Neuron (in vitro differentiated cells): ENCODE measurements around the gene FBLIM1.

Experiments
- H2AFZ ChIP-seq: one replicate; pipeline ENCODE4 v1.6.1; 2013; ENCODE audit warnings: low read depth, mild to moderate bottlenecking, inconsistent platforms, low read length, moderate library complexity
- H3K27me3 ChIP-seq: one replicate; pipeline ENCODE4 v1.6.1; 2013; ENCODE audit warnings: low read length; ENCODE audit not compliant: insufficient read depth
- H3K36me3 ChIP-seq: one replicate; pipeline ENCODE4 v1.6.1; 2013; ENCODE audit warnings: low read length; ENCODE audit not compliant: insufficient read depth
- H3K4me1 ChIP-seq: one replicate; pipeline ENCODE4 v1.6.1; 2013; ENCODE audit warnings: low read length; ENCODE audit not compliant: insufficient read depth
- H3K4me3 ChIP-seq: 2 replicates; pipeline ENCODE4 v1.5.1; 2013; ENCODE audit warnings: mild to moderate bottlenecking, low read length, moderate library complexity
- H3K9me3 ChIP-seq: one replicate; pipeline ENCODE4 v1.6.1; 2013; ENCODE audit warnings: low read length

The FBLIM1 gene

DNA sequence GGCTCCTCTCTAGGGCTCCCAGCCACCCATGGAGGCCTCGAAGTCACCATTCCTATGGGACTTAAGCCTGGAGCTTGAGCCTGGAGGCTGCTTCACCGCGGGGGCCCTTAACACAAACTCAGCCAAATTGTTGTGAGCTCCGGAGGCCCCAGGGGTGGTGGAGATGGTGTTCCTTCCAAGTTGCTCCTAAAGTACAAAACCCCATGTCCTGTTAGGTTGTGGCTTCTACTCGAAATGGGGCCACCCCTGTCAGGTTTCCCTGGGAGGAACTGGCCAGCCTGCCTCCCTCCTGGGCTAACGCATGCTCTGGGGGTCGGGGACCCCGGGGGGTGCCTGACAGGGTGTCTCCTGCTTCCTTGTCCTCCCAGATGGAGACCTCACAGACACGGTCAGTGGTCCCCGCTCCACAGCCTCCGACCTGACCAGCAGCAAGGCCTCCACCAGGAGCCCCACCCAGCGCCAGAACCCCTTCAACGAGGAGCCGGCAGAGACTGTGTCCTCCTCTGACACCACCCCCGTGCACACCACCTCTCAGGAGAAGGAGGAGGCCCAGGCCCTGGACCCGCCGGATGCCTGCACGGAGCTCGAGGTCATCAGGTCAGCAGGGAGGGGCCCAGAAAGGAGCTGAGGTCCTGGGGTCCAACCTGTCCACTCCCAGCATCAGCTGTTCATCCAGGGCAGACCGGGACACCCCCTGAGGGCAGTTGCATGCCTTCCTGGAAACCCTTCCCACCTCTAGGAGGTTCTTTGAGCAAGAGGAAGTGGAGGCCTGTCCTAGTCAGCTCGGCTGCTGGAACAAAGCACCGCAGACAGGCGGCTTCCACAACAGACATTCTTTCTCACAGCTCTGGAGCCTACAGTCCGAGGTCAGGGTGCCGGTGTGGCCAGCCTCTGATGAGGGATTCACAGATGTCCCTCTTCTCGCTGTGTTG is 33.4 kb upstream of the FBLIM1 start:
- peaks cover 59% of the 10 kb centered on the region for H3K36me3 ChIP-seq
- H3K4me1 ChIP-seq: no peaks in the 10 kb centered on the region
- no peak overlapping the region for H2AFZ ChIP-seq
- no peaks in the 10 kb centered on the region for H3K27me3 ChIP-seq
- H3K4me3 ChIP-seq: no peak overlapping the region
- H3K9me3 ChIP-seq: no peaks in the 10 kb centered on the region

DNA sequence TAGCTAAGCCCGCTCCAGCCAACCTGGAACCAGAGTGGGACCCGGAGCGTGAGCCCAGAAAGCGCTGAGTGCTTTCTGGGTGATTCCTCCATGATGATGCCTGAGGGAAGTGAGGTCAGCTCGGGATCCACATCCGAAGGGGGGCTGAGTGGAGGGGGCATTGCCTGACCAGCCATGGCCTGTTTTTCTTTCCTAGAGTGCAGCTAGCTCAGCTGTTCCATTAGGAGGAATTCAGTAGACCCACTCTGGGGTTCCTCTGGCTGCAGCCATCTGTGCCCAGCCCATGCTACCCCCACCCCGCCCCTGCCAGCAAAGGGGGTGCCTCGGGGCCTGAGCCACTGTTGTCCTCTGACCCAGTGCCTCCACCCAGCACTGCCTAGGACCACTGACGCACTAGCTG is 32.1 kb upstream of the FBLIM1 start:
- H3K4me3 ChIP-seq: no peak overlapping the region
- H3K36me3 ChIP-seq: peaks cover 61% of the 10 kb centered on the region

DNA sequence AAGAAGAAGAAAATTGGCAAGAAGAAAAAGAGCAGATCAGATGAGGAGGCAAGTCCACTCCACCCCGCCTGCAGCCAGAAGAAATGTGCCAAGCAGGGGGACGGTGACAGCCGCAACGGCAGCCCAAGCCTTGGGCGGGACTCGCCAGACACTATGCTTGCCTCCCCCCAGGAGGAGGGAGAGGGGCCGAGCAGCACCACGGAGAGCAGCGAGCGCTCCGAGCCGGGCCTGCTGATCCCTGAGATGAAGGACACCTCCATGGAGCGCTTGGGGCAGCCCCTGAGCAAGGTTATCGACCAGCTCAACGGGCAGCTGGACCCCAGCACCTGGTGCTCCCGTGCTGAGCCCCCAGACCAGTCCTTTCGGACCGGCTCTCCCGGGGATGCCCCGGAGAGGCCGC is 31.6 kb upstream of the FBLIM1 start:
- H3K36me3 ChIP-seq: peaks cover 63% of the 10 kb centered on the region
- H2AFZ ChIP-seq: no peak overlapping the region
- no peaks in the 10 kb centered on the region for H3K27me3 ChIP-seq
- no peak overlapping the region for H3K4me3 ChIP-seq
- H3K4me1 ChIP-seq: no peaks in the 10 kb centered on the region
- H3K9me3 ChIP-seq: no peaks in the 10 kb centered on the region

More for the DNA sequence above, 32.1 kb upstream of the FBLIM1 start:
- H3K4me1 ChIP-seq: no peaks in the 10 kb centered on the region
- H2AFZ ChIP-seq: no peak overlapping the region
- H3K9me3 ChIP-seq: no peaks in the 10 kb centered on the region
- H3K27me3 ChIP-seq: no peaks in the 10 kb centered on the region

DNA sequence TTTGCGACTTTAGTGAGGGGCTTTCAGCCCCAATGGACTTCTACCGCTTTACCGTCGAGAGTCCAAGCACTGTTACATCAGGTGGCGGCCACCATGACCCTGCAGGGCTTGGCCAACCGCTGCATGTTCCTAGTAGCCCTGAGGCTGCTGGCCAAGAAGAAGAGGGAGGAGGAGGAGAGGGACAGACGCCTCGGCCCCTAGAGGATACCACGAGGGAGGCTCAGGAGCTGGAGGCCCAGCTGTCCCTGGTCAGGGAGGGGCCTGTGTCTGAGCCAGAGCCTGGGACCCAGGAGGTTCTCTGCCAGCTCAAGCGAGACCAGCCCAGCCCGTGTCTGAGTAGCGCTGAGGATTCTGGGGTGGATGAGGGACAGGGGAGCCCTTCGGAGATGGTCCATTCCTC is 31.2 kb upstream of the FBLIM1 start:
- H2AFZ ChIP-seq: no peak overlapping the region
- H3K4me1 ChIP-seq: no peaks in the 10 kb centered on the region
- H3K4me3 ChIP-seq: no peak overlapping the region
- H3K36me3 ChIP-seq: peaks cover 66% of the 10 kb centered on the region
- H3K9me3 ChIP-seq: no peaks in the 10 kb centered on the region
- H3K27me3 ChIP-seq: no peaks in the 10 kb centered on the region

DNA sequence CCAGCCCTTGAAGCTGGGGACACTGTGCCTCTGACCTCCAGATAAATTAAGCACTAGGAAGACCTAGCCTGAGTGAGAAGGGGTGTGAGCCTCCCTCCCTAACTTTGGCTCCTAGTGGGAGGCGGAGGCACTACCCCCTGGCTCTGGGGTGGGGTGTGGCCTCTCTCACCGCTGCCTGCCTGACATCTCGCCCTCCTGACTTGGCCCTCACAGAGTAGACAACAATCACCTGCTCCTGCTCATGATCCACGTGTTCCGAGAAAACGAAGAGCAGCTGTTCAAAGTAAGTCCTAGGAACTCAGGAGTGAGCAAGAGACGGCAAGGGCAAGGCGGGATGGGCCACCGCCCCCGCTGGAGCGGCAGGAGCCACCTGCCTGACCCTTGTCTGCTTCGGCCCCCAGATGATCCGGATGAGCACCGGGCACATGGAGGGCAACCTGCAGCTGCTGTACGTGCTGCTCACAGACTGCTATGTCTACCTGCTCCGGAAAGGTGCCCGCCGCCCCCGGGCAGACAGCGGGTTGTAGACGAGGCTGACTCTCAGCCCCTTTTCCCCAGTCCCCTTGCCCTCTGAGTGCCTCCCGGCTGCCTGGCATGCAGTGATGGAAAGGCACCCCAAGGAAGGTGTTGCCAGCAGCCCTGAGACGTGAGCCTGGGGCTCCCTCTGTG is 30.6 kb upstream of the FBLIM1 start:
- H2AFZ ChIP-seq: no peak overlapping the region
- no peaks in the 10 kb centered on the region for H3K9me3 ChIP-seq
- no peaks in the 10 kb centered on the region for H3K27me3 ChIP-seq
- no peaks in the 10 kb centered on the region for H3K4me1 ChIP-seq
- H3K36me3 ChIP-seq: peaks cover 62% of the 10 kb centered on the region
- H3K4me3 ChIP-seq: no peak overlapping the region

DNA sequence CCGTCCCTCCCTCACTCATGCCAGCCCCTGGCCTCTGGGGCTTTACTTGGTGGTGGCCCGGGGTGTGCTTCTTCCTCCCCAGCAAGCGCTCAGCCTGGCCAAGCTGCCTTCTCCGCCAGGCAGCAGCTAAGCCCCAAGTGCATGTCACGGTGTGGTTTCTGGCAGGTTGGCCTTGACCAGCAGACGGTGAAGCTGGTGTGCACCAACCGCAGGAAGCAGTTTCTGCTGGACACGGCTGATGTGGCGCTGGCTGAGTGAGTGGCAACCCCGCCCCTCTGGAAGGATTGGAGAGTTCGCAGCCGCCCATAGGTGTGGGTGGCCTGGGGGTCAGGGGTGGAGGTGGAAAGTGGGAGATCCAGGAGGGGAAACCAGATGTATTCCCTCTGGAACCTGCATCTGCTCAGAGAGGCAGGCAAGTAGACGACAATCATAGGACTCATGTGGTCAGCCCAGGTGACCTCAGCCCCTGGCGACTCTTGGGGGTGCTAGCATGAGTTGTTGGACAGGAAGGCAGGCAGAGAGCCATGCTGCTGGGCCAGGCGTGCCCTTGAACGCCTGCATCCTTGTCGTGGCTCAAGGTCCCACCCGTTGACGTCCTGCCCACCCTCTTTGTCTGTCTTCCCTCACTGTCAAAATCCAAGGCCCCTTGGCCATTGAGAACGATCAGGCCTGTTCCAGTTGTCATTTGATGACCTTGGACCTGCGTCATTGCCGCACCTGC is 29.5 kb upstream of the FBLIM1 start:
- peaks cover 71% of the 10 kb centered on the region for H3K36me3 ChIP-seq
- H3K4me3 ChIP-seq: no peak overlapping the region
- H3K4me1 ChIP-seq: no peaks in the 10 kb centered on the region
- H2AFZ ChIP-seq: no peak overlapping the region
- no peaks in the 10 kb centered on the region for H3K9me3 ChIP-seq
- H3K27me3 ChIP-seq: no peaks in the 10 kb centered on the region

DNA sequence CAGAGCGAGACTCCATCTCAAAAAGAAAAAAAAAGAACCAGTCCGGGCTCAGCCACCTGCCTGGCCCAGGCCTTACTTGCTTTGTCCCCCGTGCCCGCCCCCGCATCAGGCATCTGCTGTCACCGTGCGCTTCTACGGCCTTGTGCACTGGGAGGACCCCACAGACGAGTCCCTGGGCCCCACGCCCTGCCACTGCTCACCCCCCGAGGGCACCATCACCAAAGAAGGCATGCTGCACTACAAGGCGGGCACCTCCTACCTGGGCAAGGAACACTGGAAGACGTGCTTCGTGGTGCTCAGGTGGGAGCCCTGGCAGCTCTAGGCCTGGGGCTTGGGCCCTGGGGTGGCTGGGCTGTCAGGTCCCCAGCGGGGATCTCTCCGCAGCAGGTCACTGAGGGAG is 28.2 kb upstream of the FBLIM1 start:
- H2AFZ ChIP-seq: no peak overlapping the region
- H3K4me1 ChIP-seq: no peaks in the 10 kb centered on the region
- peaks cover 66% of the 10 kb centered on the region for H3K36me3 ChIP-seq
- no peaks in the 10 kb centered on the region for H3K9me3 ChIP-seq
- H3K4me3 ChIP-seq: no peak overlapping the region
- H3K27me3 ChIP-seq: no peaks in the 10 kb centered on the region

DNA sequence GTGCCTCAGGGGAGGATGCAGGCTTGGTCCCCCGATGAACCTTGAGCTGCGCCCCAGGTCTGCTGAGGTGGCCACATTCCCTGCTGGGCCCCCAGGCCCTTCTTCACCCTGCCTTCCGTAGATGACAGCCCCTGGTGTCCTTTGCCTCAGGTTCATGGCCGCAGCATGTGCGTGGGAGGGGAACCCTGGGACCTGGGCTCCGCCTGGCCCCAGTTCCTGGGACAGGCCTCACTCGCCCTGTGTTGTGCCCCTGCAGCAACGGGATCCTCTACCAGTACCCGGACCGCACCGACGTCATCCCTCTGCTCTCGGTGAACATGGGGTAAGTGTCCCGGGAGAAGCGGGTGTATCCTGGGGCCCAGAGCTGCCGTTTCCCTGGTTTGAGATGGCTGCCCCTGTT is 27.7 kb upstream of the FBLIM1 start:
- H3K27me3 ChIP-seq: no peaks in the 10 kb centered on the region
- H3K36me3 ChIP-seq: peaks cover 62% of the 10 kb centered on the region
- no peak overlapping the region for H3K4me3 ChIP-seq
- H2AFZ ChIP-seq: no peak overlapping the region
- H3K4me1 ChIP-seq: no peaks in the 10 kb centered on the region
- H3K9me3 ChIP-seq: no peaks in the 10 kb centered on the region

DNA sequence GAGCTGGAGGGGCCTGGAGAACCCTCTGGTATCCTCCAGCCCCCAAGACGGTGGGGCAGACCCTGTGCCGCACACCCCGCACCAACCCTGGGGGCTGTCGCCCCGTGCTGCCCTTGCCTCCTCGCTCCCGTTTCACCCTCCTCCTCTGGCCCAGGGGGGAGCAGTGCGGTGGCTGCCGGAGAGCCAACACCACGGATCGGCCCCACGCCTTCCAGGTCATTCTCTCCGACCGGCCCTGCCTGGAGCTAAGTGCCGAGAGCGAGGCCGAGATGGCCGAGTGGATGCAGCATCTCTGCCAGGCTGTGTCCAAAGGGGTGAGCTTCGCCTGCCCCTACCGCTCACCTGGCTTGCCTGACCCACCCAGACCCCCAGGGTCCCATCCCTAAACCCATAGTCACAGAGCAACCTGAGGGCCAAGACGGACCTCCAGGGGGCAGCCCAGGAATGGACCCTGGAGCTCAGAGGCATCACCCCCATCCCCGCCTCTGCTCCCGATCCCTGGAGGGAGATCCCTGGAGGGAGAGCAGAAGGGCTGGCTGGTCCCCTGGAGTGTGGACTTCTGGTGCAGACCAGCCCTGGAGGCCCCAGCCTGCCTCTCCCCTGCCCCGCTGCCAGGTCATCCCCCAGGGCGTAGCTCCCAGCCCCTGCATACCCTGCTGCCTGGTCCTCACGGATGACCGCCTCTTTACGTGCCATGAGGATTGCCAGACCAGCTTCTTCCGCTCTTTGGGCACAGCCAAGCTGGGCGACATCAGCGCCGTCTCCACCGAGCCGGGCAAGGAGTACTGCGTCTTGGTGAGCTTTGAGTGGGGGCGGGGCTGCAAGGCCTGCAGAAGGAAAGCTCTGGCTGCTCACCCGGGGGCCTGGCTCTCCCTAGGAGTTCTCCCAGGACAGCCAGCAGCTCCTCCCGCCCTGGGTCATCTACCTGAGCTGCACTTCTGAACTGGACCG is 26.6 kb upstream of the FBLIM1 start:
- peaks cover 54% of the 10 kb centered on the region for H3K36me3 ChIP-seq

DNA sequence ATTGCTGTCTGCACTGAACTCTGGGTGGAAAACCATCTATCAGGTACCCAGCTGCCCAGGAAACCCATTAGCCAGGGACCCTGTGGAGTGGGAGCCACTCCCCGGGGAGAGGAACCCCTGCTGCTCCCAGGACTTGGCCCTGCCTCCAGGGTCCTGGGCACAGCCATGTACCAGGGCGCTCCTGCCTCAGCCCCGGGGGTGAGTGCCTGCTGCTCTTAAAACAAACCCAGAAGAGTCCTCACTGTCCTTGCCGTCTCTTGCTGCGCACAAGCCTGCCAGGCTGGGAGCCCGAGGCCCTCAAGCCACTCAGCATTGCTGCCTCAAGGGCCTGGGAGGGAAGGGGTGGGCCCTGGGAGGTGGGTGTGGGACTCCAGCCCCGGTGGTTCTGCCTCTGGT is 25.9 kb upstream of the FBLIM1 start:
- Histone ChIP-seq H3K36me3 (peaks cover 47% of the 10 kb centered on the region), H3K27me3 (no peaks in the 10 kb centered on the region), H3K9me3 (no peaks in the 10 kb centered on the region), H3K4me1 (no peaks in the 10 kb centered on the region), H3K4me3 (no peak overlapping the region), H2AFZ (no peak overlapping the region)

More for the DNA sequence above, 26.6 kb upstream of the FBLIM1 start:
- no peak overlapping the region for H2AFZ ChIP-seq
- H3K27me3 ChIP-seq: no peaks in the 10 kb centered on the region
- no peaks in the 10 kb centered on the region for H3K9me3 ChIP-seq
- no peak overlapping the region for H3K4me3 ChIP-seq
- no peaks in the 10 kb centered on the region for H3K4me1 ChIP-seq

DNA sequence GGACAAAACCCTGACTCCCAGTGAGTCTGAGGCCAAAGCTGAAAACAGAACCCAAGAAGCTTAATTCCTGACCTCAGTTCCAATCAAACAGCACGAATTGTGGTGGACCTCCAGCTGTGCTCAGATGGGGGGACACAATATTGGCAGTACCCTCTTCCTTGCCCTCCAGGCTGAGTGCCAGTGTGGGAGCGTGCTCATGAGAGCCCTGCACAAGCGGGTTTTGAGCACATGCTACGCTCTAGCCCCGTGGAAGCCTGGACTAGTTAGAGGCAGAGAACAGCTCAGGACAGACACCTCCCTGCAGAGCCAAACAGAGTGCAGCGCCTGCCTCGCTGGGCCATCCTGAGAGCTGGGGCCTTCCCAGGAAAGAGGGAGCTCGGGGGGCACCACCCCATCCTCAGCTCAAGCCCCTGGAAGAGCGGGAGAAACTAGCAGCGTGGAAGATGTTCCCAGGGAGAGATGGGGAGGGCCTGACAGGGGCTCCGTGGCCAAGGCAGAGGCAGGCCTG is 25.3 kb upstream of the FBLIM1 start:
- H3K9me3 ChIP-seq: no peaks in the 10 kb centered on the region
- H3K4me1 ChIP-seq: peaks cover 4% of the 10 kb centered on the region
- no peak overlapping the region for H2AFZ ChIP-seq
- H3K36me3 ChIP-seq: peaks cover 41% of the 10 kb centered on the region
- H3K4me3 ChIP-seq: no peak overlapping the region
- no peaks in the 10 kb centered on the region for H3K27me3 ChIP-seq

DNA sequence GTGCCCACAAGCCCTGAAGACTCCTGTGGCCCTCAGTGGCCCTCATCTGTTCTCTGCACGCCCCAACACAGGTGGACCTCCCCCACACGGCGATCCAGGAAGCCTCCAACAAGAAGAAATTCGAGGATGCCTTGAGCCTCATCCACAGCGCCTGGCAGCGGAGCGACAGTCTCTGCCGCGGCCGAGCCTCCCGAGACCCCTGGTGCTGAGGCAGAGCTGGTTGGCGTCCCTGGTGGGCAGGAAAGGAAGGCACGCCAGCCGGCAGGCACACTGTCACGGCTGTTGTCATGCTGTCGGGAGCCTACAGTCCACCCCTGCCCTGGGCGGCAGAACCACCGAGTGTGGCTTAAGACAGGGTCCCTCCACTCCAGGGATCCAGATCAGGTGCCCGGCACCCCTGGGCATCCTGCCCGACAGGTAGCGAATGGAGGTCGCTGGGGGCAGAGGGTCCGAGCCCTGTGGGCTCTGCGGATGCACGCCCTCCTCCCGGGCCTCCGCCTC is 24.8 kb upstream of the FBLIM1 start:
- H3K27me3 ChIP-seq: no peaks in the 10 kb centered on the region
- no peak overlapping the region for H2AFZ ChIP-seq
- H3K9me3 ChIP-seq: no peaks in the 10 kb centered on the region
- H3K36me3 ChIP-seq: peaks cover 36% of the 10 kb centered on the region
- no peak overlapping the region for H3K4me3 ChIP-seq
- peaks cover 7% of the 10 kb centered on the region for H3K4me1 ChIP-seq
